Measurements from ENCODE around the gene GPR22. TPM values are rescaled to one million over a fixed set of nuclear protein-coding genes. Genes with fewer than 3 reads are reported as not detected.

The GPR22 gene, protein sequence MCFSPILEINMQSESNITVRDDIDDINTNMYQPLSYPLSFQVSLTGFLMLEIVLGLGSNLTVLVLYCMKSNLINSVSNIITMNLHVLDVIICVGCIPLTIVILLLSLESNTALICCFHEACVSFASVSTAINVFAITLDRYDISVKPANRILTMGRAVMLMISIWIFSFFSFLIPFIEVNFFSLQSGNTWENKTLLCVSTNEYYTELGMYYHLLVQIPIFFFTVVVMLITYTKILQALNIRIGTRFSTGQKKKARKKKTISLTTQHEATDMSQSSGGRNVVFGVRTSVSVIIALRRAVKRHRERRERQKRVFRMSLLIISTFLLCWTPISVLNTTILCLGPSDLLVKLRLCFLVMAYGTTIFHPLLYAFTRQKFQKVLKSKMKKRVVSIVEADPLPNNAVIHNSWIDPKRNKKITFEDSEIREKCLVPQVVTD
- not detected in 2 replicates for total RNA-seq (2014; rRNA removed; shearing (Covaris generic))

DNA sequence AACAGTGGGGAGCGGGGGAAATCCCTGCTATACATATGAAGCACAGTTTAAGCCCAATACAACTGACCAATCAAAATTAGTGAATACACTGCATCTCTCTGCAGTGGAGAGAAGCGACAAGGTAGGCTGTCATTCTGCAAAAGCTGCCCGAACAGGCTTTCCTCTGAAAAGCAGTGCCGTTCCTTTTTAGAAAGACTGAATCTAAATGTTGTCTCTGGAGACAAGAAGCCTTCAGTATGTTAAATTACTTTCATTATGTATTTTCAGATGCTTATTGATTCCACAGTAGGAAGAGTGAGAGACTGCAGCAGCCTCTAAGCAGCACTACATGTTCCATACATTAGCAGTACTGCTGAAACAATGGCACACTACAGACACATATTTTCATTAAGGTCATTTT is at the start of gene GPR22:
GPR22 (plus strand) TSS at position 129 of the 400 bp plus-strand sequence. CDS start 4,004 bp downstream, outside the sequence.
- H3K36me3 ChIP-seq, result no peaks in the 10 kb centered on the region
- no peak within 1 kb of the TSS for H3K4me3 ChIP-seq
- no peaks in the 10 kb centered on the region for H3K4me1 ChIP-seq (replicated peaks)
- no peak for DNase-seq (ENCODE audit: low read depth in 1 of 2, low spot score in 2 of 2)
- H3K27ac ChIP-seq, result no peak within 1 kb of the TSS
- no peaks in the 10 kb centered on the region for H3K9me3 ChIP-seq (replicated peaks)
- no peaks in the 10 kb centered on the region for H3K27me3 ChIP-seq (replicated peaks)

DNA sequence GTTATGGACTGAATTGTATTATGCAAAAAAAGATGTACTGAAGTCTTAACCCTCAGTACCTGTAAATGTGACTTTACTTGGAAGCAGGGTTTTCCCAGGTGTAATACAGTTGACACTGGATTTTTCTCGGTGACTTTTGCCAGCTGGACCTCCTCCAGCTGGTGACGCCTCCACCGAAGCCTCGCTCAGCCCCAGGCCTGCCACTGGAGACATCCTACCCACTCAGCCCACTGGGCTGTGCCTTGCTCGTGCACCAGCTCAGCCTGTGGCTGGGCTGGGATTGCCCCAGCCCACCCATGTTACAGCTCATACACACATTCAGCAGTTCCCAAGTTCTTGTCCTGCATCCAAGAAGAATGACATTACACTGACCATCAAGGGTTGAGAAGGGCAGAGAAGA is 42.4 kb upstream of the GPR22 start:
- no peak for DNase-seq (ENCODE audit: low read depth in 1 of 2, low spot score in 2 of 2)
- Histone ChIP-seq H3K27me3 (replicated peaks) (no peaks in the 10 kb centered on the region), H3K27ac (no peak overlapping the region), H3K36me3 (no peaks in the 10 kb centered on the region), H3K9me3 (replicated peaks) (no peaks in the 10 kb centered on the region), H3K4me1 (replicated peaks) (no peaks in the 10 kb centered on the region), H3K4me3 (no peak overlapping the region)

DNA sequence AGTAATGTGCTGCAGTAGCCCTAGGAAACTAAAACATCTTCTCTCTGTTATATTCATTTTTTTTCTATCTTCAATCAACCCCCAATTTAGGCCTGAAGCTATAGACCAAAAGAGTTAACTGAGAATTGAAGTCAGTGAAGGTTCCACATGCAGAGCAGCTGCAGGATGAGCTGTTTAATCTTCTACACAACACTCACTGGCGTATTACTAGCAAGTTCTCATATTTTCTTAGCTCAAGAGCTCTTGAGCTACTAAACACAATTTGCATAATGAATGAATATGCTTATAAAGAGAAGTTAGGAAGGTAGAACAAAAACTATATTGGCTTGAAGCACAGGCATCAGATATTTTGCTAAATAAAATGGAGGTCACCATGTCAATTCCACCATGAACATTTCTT is 41.2 kb upstream of the GPR22 start:
- Histone ChIP-seq H3K36me3 (no peaks in the 10 kb centered on the region), H3K4me1 (replicated peaks) (no peaks in the 10 kb centered on the region), H3K9me3 (replicated peaks) (no peaks in the 10 kb centered on the region), H3K4me3 (no peak overlapping the region), H3K27ac (no peak overlapping the region), H3K27me3 (replicated peaks) (no peaks in the 10 kb centered on the region)
- DNase-seq (ENCODE audit: low read depth in 1 of 2, low spot score in 2 of 2), result no peak

DNA sequence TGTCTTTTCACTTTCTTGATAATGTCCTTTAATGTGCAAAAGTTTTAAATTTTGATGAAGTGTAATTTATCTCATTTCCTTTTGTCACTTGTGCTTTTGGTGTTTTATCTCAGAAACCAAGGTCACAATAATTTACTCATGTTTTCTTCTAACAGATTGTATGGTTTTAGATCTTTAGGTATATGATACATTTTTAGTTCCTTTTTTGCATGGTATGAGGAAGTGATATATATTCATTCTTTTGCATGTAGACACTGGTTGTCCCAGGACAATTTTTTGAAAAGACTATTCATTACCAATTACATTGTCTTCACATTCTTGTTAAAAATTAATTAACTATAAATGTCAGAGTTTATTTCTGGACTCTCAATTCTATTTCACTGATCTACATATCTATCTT is 39.8 kb upstream of the GPR22 start:
- Histone ChIP-seq H3K36me3 (no peaks in the 10 kb centered on the region), H3K27me3 (replicated peaks) (no peaks in the 10 kb centered on the region), H3K9me3 (replicated peaks) (no peaks in the 10 kb centered on the region), H3K4me1 (replicated peaks) (no peaks in the 10 kb centered on the region), H3K4me3 (no peak overlapping the region), H3K27ac (no peak overlapping the region)
- no peak for DNase-seq (ENCODE audit: low read depth in 1 of 2, low spot score in 2 of 2)

DNA sequence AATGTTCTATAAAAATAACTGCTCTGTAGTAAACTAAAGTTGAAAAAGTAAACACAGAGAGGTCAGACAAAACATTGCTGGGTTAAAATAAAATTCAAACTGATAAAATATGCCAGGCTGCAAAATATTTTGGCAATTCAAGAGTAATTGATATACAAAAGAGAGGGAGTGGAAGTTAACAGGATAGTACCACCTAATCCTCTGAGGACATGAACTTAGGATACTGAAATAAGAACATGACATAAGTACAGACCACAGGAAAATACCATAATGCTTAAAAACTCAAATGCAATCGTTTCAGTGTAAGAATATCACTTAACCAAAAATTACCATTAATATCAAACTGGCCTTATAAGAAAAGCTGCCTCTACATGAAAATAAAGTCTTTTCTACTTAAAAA is 37.6 kb upstream of the GPR22 start:
- no peaks in the 10 kb centered on the region for H3K9me3 ChIP-seq (replicated peaks)
- no peaks in the 10 kb centered on the region for H3K4me1 ChIP-seq (replicated peaks)
- H3K36me3 ChIP-seq, result no peaks in the 10 kb centered on the region
- no peaks in the 10 kb centered on the region for H3K27me3 ChIP-seq (replicated peaks)
- H3K4me3 ChIP-seq, result no peak overlapping the region
- no peak for DNase-seq (ENCODE audit: low read depth in 1 of 2, low spot score in 2 of 2)
- no peak overlapping the region for H3K27ac ChIP-seq

DNA sequence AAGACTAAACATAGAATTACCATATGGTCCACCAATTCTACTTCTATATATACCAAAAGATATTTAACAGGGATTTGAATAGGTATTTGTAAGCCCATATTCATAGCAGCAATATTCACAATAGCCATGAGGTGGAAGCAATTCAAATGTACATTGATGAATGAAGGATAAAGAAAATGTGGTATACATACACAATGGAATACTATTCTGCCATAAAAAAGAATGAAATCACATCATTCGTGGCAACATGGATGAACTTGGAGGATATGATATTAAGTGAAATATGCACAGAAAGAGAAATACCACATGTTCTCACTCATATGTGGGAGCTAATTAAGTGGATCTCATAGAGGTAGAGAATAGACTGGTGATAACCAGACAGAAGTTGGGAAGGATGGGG is 34.1 kb upstream of the GPR22 start:
- Histone ChIP-seq H3K4me1 (replicated peaks) (no peaks in the 10 kb centered on the region), H3K27me3 (replicated peaks) (no peaks in the 10 kb centered on the region), H3K27ac (no peak overlapping the region), H3K36me3 (no peaks in the 10 kb centered on the region), H3K9me3 (replicated peaks) (no peaks in the 10 kb centered on the region), H3K4me3 (no peak overlapping the region)
- DNase-seq (ENCODE audit: low read depth in 1 of 2, low spot score in 2 of 2), result no peak

DNA sequence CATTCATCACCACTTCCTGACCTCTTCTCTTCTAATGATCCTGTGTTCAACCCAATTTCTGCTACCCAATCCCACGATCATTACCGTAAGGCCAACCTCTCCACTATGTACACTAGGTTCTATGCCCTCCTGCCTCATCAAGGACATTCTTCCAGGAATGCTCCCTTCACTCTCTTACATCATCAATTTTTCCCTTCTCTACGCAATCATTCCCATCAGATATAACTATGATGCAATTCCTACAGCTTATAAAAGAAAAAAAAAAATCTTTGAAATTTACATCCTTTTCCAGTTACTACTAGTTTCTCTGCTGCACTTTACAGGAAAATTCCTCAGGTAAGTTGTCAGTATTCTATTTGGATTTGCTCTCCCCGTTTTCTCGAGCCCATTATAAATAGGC is 30.8 kb upstream of the GPR22 start:
- DNase-seq (ENCODE audit: low read depth in 1 of 2, low spot score in 2 of 2), result no peak
- no peaks in the 10 kb centered on the region for H3K4me1 ChIP-seq (replicated peaks)
- H3K4me3 ChIP-seq, result no peak overlapping the region
- H3K27ac ChIP-seq, result no peak overlapping the region
- no peaks in the 10 kb centered on the region for H3K9me3 ChIP-seq (replicated peaks)
- H3K36me3 ChIP-seq, result no peaks in the 10 kb centered on the region
- H3K27me3 ChIP-seq (replicated peaks), result no peaks in the 10 kb centered on the region

DNA sequence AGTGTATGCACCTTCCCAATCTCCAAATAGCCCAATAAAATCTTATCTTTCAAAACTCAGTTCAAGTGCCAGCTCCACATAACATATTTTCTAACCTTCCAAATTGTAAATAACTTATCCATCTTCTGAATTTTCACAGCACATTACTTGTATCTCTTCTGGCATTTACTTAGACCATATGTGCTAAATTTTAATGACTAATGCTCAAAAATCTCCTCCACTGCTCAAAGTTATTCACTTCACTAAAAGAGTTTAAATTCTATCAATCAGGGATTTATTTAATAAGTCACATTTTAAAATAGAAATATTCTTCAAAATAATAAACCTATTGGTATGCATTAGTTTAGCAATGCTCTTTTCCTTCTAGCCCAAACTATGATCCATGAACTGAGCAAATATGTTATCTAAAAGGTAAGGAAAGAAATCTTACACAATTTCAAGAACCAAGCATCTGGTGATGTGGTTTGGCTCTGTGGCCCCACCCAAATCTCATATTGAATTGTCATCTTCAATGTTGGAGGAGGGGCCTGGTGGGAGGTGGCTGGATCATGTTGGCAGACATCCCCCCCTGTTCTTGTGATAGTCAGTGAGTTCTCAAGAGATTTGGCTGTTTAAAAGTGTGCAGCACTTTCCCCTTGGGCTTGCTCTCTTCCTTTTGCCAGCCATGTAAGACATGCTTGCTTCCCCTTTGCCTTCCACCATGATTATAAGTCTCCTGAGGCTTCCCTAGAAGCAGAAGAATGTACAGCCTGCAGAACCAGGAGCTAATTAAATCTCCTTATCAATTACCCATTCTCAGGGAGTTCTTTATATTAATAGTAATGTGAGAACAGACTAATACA is 28.1 kb upstream of the GPR22 start:
- no peaks in the 10 kb centered on the region for H3K27me3 ChIP-seq (replicated peaks)
- no peak overlapping the region for H3K27ac ChIP-seq
- H3K4me3 ChIP-seq, result no peak overlapping the region
- no peak for DNase-seq (ENCODE audit: low read depth in 1 of 2, low spot score in 2 of 2)
- no peaks in the 10 kb centered on the region; the same call in 1 of the 2 replicates for H3K4me1 ChIP-seq (replicated peaks)
- H3K36me3 ChIP-seq, result no peaks in the 10 kb centered on the region
- no peaks in the 10 kb centered on the region for H3K9me3 ChIP-seq (replicated peaks)

DNA sequence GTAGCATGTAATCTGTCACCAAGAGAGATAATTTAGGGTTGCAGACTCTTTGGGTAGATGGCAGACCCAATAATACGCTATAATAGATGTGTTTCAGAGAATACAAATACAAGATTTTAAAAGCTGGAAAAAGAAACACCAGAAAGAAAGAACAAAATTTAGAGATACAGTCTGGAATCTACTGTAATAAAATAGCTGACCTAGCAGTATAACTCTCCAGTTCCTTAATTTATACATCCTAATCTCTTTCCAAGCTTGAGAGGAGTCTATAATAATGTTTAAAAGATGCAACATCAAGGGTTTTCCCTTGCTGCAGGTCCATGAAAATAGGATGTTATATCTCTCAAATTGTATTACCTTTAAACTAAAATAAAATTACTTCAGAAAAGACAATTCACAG is 27.2 kb upstream of the GPR22 start:
- no peaks in the 10 kb centered on the region; the same call in 1 of the 2 replicates for H3K4me1 ChIP-seq (replicated peaks)
- DNase-seq (ENCODE audit: low read depth in 1 of 2, low spot score in 2 of 2), result no peak

DNA sequence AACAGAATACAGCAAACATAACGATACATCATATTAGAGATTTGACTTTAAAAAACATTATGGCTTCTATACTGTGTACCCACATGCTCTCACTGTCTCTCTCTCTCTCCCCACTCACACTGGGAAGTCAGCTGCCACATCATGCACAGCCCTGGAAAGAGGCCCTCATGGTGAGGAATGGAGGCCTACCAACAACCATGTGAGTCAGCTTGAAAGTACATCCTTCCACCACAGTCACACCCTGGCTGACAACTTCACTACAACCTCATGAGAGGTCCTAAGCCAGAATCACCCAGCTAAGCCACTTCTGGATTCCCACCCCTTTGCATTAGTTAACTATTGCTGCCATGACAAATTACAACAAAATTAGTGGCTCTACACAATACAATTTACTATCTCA is 23.3 kb upstream of the GPR22 start:
- no peak overlapping the region for H3K4me3 ChIP-seq
- no peaks in the 10 kb centered on the region for H3K27me3 ChIP-seq (replicated peaks)
- no peaks in the 10 kb centered on the region; the same call in 1 of the 2 replicates for H3K4me1 ChIP-seq (replicated peaks)
- H3K9me3 ChIP-seq (replicated peaks), result no peaks in the 10 kb centered on the region
- H3K36me3 ChIP-seq, result no peaks in the 10 kb centered on the region
- no peak overlapping the region for H3K27ac ChIP-seq
- DNase-seq (ENCODE audit: low read depth in 1 of 2, low spot score in 2 of 2), result no peak

More for the DNA sequence above, 27.2 kb upstream of the GPR22 start:
- Histone ChIP-seq H3K27ac (no peak overlapping the region), H3K36me3 (no peaks in the 10 kb centered on the region), H3K9me3 (replicated peaks) (no peaks in the 10 kb centered on the region), H3K4me3 (no peak overlapping the region), H3K27me3 (replicated peaks) (no peaks in the 10 kb centered on the region)

DNA sequence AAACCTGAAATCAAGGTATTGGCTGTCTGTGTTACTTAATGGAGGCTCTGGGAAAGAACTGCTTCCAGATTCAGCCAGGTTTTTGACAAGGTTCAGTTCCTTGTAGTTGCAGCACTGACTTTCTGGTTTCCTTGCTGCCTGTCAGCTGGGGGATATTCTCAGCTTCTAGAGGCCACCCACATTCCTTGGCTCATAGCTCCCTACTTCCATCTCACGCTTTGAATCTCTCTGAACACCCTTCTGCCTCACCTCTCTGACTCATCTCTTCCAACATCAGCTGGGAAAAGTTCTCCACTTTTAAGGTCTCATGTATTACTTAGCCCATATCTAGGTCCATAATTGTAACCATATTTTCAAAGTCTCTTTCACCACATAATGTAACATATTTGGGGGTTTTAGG is 22.9 kb upstream of the GPR22 start:
- no peak overlapping the region for H3K27ac ChIP-seq
- no peaks in the 10 kb centered on the region; the same call in 1 of the 2 replicates for H3K4me1 ChIP-seq (replicated peaks)
- no peaks in the 10 kb centered on the region for H3K36me3 ChIP-seq
- DNase-seq (ENCODE audit: low read depth in 1 of 2, low spot score in 2 of 2), result no peak
- no peaks in the 10 kb centered on the region for H3K27me3 ChIP-seq (replicated peaks)
- H3K4me3 ChIP-seq, result no peak overlapping the region
- H3K9me3 ChIP-seq (replicated peaks), result no peaks in the 10 kb centered on the region

DNA sequence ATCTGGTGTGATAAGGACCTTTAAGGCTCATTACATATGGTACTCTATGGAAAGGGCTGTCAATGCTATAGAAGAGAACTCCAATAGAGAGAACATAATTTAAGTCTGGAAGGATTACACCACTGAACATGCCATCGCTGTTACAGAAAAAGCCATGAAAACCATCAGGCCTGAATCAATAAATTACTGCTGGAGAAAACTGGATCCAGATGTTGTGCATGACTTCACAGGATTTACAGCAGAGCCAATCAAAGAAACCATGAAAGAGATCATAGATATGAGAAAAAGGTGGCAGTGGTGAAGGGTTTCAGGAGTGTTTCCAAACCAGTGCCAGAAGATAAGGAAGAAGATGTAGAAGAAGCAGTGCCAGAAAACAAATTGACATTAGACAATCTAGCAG is 18.9 kb upstream of the GPR22 start:
- H3K4me3 ChIP-seq, result no peak overlapping the region
- no peaks in the 10 kb centered on the region for H3K9me3 ChIP-seq (replicated peaks)
- no peaks in the 10 kb centered on the region for H3K27me3 ChIP-seq (replicated peaks)
- no peak overlapping the region for H3K27ac ChIP-seq
- no peak for DNase-seq (ENCODE audit: low read depth in 1 of 2, low spot score in 2 of 2)
- no peaks in the 10 kb centered on the region for H3K36me3 ChIP-seq
- no peaks in the 10 kb centered on the region; the same call in 1 of the 2 replicates for H3K4me1 ChIP-seq (replicated peaks)

DNA sequence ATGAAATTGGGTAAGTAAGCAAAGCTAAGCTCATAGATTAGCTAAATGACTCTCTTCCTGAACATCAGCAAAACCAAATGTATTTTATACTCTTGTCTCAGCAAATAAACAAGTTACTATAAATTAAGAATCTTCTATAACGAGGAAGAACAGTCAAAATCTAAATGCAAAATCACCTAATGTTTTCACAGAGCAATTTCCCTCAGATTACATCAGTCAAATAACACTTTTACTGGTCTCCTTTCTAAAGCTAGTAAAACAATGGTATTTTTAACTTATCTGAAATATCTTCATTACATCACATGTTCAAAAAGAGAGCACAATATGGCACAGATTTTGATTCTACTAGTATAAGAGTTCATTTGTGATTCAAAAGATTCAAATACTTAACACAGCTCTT is 16.5 kb upstream of the GPR22 start:
- no peak for DNase-seq (ENCODE audit: low read depth in 1 of 2, low spot score in 2 of 2)

DNA sequence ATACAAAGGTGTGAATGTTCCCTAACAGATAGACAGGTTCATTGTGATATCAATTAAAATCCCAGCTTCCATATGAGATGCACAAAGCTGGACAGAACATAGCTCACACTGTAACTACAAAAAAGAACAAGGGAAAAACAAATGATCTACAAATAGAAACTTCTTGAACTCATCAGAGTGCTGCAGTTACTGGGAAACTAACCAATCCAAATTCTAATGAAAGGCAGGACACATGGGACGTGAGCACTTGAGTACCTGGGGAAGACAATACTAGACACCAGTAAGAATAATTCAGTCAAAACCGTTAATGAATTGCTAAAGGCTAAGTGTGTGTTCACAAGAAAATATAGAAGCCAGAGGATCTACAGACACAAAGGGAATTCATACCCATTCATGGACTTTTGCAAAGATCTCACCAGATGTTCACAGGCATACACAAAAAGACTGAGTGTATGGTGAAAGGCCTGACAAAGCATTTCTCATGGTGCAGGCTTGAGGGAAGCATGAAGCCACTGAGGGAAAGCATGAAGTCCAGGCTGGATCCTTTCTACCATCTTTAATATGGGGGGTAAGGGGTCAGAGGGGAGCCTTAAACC is 7.8 kb upstream of the GPR22 start:
- Histone ChIP-seq H3K9me3 (replicated peaks) (no peaks in the 10 kb centered on the region), H3K4me3 (no peak overlapping the region), H3K36me3 (no peaks in the 10 kb centered on the region), H3K4me1 (replicated peaks) (peaks cover 4% of the 10 kb centered on the region; the same call in 1 of the 2 replicates), H3K27ac (no peak overlapping the region), H3K27me3 (replicated peaks) (no peaks in the 10 kb centered on the region)
- DNase-seq (ENCODE audit: low read depth in 1 of 2, low spot score in 2 of 2), result no peak

More for the DNA sequence above, 16.5 kb upstream of the GPR22 start:
- Histone ChIP-seq H3K36me3 (no peaks in the 10 kb centered on the region), H3K27me3 (replicated peaks) (no peaks in the 10 kb centered on the region), H3K4me1 (replicated peaks) (no peaks in the 10 kb centered on the region), H3K4me3 (no peak overlapping the region), H3K27ac (no peak overlapping the region), H3K9me3 (replicated peaks) (no peaks in the 10 kb centered on the region)

Measured in SJSA1 (cell line).